ENCODE data around the gene SAMD4A.

The SAMD4A gene, protein sequence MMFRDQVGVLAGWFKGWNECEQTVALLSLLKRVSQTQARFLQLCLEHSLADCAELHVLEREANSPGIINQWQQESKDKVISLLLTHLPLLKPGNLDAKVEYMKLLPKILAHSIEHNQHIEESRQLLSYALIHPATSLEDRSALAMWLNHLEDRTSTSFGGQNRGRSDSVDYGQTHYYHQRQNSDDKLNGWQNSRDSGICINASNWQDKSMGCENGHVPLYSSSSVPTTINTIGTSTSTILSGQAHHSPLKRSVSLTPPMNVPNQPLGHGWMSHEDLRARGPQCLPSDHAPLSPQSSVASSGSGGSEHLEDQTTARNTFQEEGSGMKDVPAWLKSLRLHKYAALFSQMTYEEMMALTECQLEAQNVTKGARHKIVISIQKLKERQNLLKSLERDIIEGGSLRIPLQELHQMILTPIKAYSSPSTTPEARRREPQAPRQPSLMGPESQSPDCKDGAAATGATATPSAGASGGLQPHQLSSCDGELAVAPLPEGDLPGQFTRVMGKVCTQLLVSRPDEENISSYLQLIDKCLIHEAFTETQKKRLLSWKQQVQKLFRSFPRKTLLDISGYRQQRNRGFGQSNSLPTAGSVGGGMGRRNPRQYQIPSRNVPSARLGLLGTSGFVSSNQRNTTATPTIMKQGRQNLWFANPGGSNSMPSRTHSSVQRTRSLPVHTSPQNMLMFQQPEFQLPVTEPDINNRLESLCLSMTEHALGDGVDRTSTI

DNA sequence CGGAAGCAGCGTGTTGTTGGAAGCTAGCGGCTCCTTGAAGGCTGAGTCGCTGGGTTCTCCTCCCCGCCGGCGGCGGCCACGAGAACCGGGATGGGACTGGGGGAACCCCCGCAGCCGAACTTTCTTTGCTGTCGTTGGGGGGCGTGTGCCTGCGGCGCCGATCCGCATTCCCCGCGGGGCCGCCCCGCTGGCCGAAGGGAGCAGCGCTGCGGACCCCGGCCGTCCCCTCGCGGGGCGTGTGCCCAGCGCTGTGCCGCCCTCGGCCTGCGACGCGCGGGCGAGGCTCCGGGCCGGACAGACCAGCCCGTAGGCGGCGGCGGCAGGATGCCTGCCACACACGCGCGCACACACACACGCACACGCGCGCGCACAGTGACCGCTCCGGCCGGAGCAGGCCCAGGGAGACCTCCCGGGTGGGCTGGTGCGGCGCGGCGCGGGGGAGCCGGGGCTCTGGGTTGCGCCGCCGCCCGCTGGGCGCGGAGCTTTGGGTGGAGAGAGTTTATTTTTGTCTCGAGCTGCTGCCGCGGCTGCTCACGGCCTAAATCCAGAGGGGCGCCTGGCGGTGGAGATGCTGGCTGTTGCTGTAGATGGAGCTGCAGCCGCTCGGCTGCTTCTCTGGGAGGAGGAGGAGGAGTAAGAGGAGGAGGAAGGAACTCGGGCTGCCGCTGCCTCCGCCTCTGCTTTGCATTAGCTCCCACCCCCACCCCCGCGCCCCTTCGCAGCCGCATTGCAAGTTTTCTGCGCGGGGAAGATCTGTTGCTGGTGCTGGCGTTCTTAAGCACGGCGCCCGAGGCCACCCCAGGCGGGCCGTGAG lies at the start of gene SAMD4A:
SAMD4A (plus strand) TSS at position 719 of the 814 bp plus-strand sequence. CDS start 789 bp downstream, outside the sequence.
- DNase-seq (ENCODE audit: low spot score) = peak; percentile 90

DNA sequence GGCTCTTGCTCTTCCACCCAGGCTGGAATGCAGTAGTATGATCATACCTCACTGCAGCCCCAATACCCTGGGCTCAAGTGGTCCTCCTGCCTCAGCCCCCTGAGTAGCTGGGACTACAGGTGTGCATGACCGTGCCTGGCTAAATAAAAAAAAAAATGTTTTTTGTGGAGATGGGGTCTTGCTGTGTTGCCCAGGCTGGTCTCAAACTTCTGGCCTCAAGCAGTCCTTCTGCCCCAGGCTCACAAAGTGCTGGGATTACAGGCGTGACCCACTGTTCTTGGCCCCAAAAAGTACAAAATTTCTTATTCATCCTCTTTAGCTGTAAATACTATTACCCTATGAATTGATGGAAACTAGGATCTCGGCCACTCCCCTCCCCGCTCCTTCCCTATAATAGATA lies 42.5 kb upstream of the SAMD4A start:
- no peak for DNase-seq (ENCODE audit: low spot score)

DNA sequence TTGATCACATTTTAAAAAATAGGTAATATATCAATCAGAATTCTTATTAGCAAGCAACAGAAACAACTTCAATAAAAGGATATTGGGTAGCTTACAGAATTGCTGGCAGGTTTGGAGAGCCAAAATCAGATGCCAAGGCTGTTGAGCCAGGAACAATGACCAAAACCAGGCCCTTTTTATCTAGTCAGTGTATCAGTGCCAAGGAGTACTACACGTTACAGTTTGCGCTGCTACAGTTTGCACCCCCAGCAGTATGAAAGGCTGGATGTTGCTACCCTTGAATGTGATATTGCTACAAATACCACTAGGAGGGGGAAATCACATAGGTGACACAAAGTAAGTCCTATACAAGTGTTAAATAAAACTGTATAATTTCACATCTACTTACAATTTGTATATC lies 38.0 kb upstream of the SAMD4A start:
- no peak for DNase-seq (ENCODE audit: low spot score)

DNA sequence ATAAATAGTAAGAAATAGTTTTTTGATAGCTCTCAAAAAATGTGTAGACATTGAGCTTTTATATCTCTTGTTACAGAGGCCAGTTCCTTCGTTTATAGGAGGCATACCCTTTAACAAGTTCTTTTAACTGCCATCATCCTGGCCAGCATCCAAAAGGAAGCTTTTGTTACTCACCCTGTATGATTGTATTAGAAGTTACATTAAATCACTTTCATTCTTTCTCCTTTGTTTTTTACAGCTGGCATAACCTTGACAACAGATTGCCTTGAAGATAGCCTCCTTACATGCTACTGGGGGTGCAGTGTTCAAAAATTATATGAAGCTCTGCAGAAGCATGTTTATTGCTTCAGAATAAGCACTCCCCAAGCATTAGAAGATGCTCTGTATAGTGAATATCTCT lies 37.1 kb upstream of the SAMD4A start:
- peak; percentile 62 for DNase-seq (ENCODE audit: low spot score)

DNA sequence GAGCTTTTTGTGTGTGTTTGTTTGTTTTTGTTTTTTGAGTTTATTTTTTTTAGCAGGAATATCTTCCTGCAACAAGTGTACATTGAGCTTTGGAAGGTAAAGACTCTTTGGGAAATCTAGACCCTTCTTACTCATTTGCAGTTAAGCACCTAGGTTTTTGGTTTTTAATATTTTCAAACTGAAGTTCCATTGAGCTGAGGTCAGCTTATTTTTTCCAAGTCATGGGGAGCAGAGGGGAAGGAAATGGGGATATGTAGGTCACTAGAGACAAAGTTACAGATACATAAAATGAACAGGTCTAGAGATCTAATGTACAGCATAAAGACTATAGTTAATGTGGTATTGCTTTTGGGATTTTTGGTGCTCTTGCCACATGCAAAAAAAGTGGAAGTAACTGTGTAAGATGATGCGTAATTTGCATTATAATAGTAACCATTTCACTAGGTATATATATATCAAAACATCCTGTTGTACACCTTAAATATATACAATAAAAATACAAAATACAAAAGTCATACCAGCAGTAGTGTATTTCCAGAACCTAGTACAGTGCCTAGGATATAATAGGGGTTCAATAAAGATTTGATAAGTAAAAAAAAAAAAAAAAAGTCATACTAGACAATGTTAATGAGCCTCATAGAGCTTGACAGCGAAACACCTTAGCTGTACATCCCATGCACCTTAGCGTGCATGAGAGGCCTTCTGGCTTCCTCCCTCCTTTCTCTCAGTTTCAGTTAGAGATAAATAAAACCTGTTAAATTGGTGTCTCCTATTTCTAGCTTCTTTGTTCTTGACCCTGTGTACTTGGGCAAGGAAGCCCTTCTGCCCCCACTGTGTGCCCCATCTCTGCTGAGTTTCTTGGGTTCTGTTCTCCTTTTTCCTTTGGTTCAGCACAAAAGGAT lies 34.6 kb upstream of the SAMD4A start:
- DNase-seq (ENCODE audit: low spot score) = no peak

DNA sequence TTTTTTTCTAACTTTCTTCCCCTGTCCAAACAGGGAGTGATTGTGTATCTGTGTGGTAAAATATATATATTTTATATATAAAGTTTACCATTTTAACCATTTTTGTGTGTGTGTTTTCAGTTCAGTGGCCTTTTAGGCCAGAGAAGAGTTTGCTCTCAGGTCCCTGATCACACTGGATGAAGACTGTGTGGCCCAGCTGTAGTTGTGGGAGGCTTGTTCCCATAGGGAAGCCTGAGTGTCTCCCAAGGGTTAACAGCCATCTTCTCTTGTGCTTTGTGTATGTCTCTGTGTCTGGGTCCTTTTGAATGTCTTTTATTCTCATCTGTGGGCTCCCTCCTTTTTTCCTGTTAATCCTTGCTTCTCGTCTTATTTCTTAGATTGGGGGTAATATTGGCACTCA lies 33.8 kb upstream of the SAMD4A start:
- no peak for DNase-seq (ENCODE audit: low spot score)

DNA sequence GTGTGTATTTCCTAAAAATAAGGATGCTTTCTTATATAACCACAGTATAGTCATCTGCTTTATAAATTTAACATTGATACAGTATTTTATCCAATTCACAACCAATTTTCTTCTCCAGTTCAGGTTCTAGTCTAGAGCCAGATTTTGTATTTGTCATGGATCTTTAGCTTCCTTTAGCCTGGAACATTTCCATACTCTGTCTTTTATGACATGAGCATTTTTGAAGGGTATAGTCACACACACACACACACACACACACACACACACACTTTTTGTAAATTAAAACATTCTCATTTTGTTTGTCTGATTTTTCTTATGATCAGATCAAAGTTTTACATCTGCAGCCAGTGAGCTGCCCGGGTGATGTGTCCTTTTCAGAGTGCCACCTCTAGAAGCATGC lies 31.8 kb upstream of the SAMD4A start:
- no peak for DNase-seq (ENCODE audit: low spot score)

DNA sequence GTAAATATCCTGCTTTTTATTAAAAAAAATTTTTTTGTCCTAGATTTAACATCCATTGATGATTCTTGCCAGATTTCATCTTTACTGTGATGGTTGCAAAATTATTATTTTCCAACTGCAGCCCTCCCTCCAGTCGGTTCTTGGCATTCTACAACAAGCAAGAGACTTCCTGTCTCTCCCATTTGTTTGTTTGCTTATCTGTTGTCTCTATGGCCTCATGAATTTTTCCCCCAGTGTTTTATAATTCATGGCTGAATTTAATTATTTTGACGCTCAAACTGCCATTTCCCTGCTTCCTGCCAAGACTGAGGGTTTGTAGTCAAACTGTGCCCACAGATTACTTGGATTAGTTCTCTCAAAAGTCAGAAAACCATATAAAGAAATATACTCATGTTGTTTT lies 31.3 kb upstream of the SAMD4A start:
- DNase-seq (ENCODE audit: low spot score) = no peak

DNA sequence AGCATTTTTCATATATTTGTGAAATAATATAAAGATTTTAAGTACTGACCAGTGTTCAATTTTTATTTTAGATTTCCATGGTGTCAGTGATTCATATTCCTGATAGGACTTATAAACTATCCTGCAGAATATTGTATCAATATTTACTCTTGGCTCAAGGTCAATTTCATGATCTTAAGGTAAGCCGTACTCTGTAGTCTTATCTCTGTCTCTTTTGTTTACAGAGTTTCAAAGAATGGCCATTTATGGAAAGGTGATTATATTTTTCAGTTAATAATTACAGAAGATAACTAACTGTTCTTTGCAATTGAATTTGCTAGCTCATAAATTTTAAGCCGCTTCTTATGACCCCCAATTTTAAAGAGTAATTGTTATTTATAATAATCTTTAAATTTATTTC lies 29.3 kb upstream of the SAMD4A start:
- no peak for DNase-seq (ENCODE audit: low spot score)

DNA sequence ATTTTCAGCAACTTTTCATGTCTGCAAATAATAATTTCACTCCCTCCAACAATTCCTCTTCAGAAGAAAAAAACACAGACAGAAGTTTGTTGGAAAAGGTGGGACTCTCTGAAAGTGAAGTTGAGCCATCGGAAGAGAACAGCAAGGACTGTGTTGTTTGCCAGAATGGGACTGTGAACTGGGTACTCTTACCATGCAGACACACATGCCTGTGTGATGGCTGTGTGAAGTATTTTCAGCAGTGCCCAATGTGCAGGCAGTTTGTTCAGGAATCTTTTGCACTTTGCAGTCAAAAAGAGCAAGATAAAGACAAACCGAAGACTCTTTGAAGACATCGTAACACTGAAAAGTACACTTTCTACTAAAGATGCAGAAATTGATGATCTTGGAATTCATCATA lies 28.9 kb upstream of the SAMD4A start:
- no peak for DNase-seq (ENCODE audit: low spot score)

DNA sequence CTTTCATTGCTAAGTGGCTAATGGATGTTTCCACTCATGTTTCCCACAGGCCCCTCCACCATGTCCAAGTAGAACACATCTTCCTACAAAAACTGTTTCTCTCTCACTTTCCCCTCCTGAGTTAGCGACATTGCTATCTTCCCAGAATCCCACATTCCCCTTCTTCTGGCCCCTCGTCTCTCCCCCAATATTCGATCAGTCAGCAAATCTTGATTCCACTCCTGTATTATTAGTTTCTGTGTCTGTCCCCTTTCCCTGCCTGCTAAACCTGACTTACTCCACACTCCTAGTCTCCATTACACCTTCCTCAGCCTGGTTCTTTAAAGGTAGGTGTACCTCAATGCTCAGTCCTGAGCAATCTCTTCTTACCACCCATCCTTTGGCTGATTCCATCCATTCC lies 19.3 kb upstream of the SAMD4A start:
- no peak for DNase-seq (ENCODE audit: low spot score)

DNA sequence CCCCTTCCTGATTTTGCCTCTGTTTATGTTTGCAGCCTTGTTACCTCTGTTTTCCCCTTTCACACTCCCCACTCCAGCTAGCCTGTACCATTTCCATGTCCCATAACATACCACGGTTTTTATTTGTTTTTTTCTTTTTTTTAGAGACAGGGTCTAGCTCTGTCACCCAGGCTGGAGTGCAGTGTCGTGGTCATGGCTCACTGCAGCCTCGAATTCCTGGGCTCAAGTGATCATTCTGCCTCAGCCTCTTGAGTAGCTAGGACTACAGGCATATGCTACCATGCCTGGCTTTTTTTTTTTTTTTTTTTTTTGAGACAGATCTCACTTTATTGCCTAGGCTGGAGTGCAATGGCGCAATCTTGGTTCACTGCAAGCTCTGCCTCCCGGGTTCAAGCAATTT lies 18.4 kb upstream of the SAMD4A start:
- DNase-seq (ENCODE audit: low spot score) = no peak

DNA sequence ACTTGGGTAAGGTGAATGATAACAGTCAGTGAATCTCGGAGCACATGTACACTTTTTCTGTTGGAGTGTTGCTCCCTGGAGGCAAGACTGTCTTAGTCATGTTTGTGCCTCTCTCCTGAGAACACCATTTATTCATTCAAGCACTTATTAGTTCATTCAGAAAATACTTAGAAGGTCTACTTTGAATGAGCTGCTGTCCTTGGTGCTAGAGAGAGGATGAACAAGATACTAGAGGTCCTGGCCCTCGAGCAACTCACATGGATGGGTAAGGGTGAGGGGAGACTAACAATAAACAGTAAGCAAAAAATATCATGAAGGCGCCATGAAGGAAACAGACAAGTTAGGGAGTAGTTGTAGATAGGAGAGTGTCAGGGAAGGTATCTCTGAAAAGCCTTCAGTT lies 17.1 kb upstream of the SAMD4A start:
- DNase-seq (ENCODE audit: low spot score) = no peak

DNA sequence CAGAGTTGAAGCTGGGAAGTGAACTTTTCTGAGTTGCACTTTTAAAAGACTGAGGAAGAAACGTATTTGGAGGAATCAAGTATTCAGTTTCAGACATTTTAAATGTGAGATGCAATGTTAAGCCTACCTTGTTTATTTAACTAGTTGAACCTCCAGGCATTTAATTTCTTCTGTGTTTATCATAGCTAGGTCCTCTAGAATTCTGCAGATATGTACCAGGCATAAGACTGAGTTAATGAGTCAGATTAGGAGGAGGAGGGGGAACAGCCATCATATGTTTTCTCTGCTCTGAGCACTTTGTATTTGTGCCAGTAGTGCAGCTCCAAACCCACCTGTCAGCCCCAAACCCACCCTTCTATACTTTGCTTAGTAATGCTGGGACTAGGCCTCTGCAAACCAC lies 16.4 kb upstream of the SAMD4A start:
- DNase-seq (ENCODE audit: low spot score) = no peak

DNA sequence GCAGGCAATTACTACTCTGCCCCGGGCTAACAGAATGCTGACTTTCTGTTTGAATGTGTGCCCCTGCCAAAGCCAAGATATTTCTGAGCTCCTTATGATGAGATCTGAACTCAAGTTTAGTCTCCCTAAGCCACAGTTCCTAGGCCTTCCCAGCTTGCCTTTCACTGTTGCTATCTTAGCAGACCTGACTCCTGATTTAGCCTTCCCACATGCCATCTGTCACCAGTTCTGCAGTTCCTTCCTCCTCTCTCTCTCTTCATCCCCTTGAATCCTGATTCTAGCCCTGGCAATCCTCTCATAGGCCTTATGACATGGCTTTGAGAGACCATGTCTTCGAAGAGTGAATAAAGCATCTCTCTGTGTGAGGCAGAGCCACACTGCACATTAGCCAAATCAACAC lies 12.5 kb upstream of the SAMD4A start:
- no peak for DNase-seq (ENCODE audit: low spot score)

DNA sequence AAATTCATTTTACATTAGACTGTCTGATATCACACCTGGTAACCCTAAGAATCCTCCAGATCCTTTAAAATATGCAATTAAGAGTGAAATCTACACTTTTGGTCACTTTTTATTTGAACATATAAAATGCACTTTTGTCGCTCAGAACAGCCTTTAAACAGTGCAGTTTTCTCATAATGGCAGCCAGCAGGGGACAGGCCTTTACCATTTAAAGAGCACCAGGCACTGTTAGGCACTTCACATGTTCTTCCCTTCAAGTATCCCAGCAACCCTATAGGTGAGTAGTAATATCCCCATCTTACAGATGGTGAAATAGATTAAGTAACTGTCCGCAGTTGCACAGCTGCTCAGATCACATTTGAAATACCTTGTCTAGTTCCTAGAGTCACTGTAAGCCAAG lies 11.3 kb upstream of the SAMD4A start:
- DNase-seq (ENCODE audit: low spot score) = no peak

DNA sequence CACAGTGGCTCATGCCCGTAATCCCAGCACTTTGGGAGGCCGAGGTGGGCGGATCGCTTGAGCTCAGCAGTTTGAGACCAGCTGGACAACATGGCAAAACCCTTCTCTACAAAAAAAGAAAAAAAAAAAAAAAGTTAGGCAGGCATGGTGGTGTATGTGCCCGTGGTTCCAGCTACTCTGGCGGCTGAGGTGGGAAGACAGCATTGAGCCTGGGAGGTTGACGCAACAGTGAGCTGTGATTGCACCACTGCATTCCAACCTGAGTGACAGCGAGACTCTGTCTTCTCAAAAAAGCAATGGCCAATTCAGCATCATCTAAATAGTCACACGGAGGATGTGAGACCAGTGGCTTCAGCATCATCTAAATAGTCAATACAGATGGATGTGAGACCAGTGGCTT lies 10.4 kb upstream of the SAMD4A start:
- DNase-seq (ENCODE audit: low spot score) = no peak

DNA sequence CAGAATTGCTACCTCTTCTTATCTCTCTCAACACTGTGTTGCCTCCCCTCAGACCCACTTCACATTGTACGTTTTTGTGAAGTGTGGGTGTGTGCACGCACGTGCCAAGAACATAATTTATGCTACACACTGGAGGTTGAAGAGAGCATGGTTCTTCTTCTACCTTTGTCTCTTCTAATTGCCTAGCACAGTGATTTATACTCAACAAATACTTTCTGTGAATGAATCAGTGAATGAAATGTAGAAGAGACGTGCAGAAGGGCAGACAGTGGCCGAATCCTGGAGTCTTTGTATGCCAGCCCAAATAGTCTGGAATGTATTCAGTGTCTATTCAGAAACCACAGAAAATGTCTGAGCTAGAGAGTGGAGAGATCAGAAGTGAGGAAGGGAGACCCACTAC lies 4.6 kb upstream of the SAMD4A start:
- DNase-seq (ENCODE audit: low spot score) = peak; percentile 65

DNA sequence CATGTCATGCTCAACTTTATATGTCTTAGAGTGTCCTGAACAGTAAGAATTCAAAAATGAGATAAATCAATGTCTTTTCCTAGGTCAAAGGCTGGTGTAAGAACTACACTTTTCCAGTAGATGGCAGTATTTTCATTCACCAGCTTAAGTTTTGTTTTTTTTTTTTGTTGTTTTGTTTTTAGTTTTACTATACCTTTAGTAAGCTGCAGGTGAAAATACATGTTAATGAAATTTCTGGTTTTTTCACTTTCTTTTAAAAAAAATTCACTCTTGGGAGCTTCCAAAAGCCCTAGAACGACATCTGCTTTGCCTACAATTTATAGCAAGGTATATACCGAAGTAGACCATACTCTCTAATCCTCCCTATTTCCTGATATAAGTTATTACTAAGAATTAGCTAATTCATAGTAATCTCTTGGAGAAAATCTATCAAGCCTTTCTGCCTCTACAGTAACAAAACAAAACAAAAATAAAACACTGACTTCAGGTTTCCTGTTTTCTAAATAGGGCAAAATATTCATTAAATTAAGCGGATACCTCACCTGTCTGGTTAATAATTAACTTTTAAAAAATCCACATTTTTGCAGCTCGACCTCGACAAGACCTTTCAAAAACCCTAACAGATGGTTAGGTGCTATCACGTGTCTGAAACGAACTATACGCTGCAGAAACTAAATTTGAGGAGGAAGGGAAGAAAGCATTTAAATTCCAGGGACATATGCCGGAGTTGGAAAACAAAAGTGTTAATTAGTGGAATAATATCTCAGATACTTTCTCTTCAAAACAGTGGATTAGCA lies 2.7 kb upstream of the SAMD4A start:
- peak; percentile 65 for DNase-seq (ENCODE audit: low spot score)

DNA sequence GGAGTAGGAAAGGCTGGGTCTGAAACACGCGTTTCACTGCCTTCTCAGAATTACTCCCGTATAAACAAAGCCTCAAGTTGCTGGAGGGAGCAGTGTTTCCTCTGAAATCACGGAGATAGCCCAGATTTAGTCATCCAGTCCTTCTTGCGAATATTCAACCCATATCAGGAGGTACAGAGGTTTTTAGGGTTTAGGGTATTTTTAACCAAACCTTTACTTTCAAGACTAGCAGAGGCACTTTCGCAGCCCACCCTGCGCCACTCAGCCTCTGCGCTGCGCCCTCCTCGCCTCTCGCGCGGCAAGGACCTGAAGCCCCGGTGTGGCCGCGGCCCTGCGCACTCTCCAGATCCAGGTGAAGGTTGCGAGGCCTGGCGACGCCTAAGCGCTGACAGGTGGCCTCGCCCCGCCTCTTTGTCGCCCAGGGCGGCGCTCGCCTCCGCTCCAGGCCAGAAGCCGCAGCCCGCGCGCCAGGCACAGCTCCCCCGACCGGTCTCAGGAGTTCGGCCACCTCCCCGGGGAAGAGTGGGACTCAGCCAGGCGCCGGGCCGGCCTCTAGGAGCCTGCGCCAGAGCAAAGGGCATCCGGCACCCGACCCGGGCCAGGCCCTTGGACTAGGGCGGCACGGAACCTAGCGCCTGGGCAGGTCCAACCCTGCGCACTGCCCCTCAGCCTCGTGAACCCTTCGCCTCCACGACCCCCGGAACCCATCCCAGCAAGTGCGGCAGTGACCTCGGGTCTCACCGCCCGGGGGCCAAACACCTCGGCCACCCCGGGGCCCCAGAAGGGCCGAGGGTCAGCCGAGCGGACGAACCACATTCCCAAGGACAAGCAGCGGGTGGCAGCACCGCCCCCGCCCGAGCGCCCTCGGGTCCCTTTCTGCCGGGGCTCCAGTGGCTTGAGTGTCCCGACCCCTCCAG lies 1.8 kb upstream of the SAMD4A start:
- DNase-seq (ENCODE audit: low spot score) = peak; percentile 88
